GM21723 (cell line): ENCODE measurements around the gene SSC4D.
"Not testable (repeated sequence)": the region's sequence is repeated elsewhere in the genome, so short reads cannot be mapped to it uniquely, and the experiment has no call there.

Source experiments
- ATAC-seq: cut with Tn5 transposase; IDR thresholded peaks from one replicate; pipeline ENCODE4 v1.9.1; 2021; ENCODE audit warnings: mild to moderate bottlenecking, moderate library complexity; ENCODE audit not compliant: unreplicated experiment

The SSC4D gene

GRCh38 chr7:76409537-76409936 is at the start of gene SSC4D:
TSS of gene SSC4D (minus strand) at chr7:76409697. CDS start at chr7:76404439, 5,258 bp downstream.
- no peak for ATAC-seq

- ATAC-seq = not testable (repeated sequence)
Observed at GRCh38 chr7:76458504-76458903, 49.0 kb upstream of the SSC4D start.

GRCh38 chr7:76457017-76457416 is 47.5 kb upstream of the SSC4D start:
- ATAC-seq = not testable (repeated sequence)

- ATAC-seq = peak; percentile 82
Observed at GRCh38 chr7:76445577-76446008, 36.1 kb upstream of the SSC4D start.

- ATAC-seq = not testable (repeated sequence)
Observed at GRCh38 chr7:76443846-76444245, 34.3 kb upstream of the SSC4D start.

GRCh38 chr7:76442664-76443446 is 33.4 kb upstream of the SSC4D start:
- ATAC-seq = not testable (repeated sequence)

GRCh38 chr7:76441792-76442191 is 32.3 kb upstream of the SSC4D start:
- ATAC-seq = peak; percentile 41

GRCh38 chr7:76440404-76440803 is 30.9 kb upstream of the SSC4D start:
- ATAC-seq = not testable (repeated sequence)

GRCh38 chr7:76439120-76439888 is 29.8 kb upstream of the SSC4D start:
- not testable (repeated sequence) for ATAC-seq

GRCh38 chr7:76437873-76438272 is 28.4 kb upstream of the SSC4D start:
- ATAC-seq = peak; percentile 63

GRCh38 chr7:76430836-76431235 is 21.3 kb upstream of the SSC4D start:
- ATAC-seq = no peak

- no peak for ATAC-seq
Observed at GRCh38 chr7:76430211-76430610, 20.7 kb upstream of the SSC4D start.

- no peak for ATAC-seq
Observed at GRCh38 chr7:76428868-76429805, 19.6 kb upstream of the SSC4D start.

- no peak for ATAC-seq
Observed at GRCh38 chr7:76428149-76428823, 18.8 kb upstream of the SSC4D start.

- no peak for ATAC-seq
Observed at GRCh38 chr7:76427635-76428034, 18.1 kb upstream of the SSC4D start.

- ATAC-seq = no peak
Observed at GRCh38 chr7:76426246-76426645, 16.7 kb upstream of the SSC4D start.

GRCh38 chr7:76425558-76425957 is 16.1 kb upstream of the SSC4D start:
- ATAC-seq = not testable (repeated sequence)

GRCh38 chr7:76425156-76425555 is 15.7 kb upstream of the SSC4D start:
- ATAC-seq = no peak

GRCh38 chr7:76424413-76425111 is 15.1 kb upstream of the SSC4D start, which contains the start of gene ZP3:
TSS of gene ZP3 (plus strand) at chr7:76424950. CDS start at chr7:76424965, 15 bp downstream.
- ATAC-seq = peak; percentile 64
